Measurements from ENCODE around the gene SMIM26.
"Not testable (repeated sequence)": the region's sequence is repeated elsewhere in the genome, so short reads cannot be mapped to it uniquely, and the experiment has no call there.

SMIM26 gene, protein sequence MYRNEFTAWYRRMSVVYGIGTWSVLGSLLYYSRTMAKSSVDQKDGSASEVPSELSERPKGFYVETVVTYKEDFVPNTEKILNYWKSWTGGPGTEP

GRCh38 chr20:18566892-18567738, at the start of gene SMIM26:
TSS of gene SMIM26 (plus strand) at chr20:18567432. CDS start at chr20:18567479, 47 bp downstream.
- DNase-seq (ENCODE audit: low spot score) = peak; percentile 95

GRCh38 chr20:18522066-18522465, 45.2 kb upstream of the SMIM26 start:
- not testable (repeated sequence) for DNase-seq (ENCODE audit: low spot score)

GRCh38 chr20:18523066-18523465, 44.2 kb upstream of the SMIM26 start:
- DNase-seq (ENCODE audit: low spot score) = no peak

DNA sequence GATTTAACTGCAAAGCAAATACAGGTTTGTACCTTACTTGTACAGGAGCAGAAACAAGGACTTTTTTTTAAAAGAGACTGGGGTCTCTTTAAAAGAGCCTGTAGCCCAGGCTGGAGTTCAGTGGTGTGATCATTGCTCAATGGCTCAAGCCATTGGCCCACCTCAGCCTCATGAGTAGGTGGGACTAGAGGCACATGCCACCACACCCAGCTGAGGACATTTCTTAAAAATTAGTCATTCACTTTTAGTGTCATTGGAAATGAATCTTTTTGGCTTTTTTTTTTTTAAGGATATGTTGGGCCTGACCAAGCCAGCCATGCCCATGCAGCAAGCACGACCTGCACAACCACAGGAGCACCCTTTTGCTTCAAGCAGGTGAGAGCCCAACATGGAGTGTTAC, 42.6 kb upstream of the SMIM26 start:
- no peak for DNase-seq (ENCODE audit: low spot score)

DNA sequence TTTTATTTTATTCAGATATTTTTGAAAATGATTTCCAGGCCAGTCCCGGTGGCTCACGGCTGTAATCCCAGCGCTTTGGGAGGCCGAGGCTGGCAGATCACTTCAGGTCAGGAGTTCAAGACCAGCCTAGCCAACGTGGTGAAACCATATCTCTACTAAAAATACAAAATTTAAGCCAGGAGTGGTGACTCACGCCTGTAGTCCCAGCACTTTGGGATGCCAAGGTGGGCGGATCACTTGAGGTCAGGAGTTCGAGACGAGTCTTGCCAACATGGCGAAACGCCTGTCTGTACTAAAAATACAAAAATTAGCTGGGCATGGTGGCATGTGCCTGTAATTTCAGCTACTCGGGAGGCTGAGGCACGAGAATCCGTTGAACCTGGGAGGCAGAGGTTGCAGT, 40.5 kb upstream of the SMIM26 start:
- not testable (repeated sequence) for DNase-seq (ENCODE audit: low spot score)

GRCh38 chr20:18527339-18527738, 39.9 kb upstream of the SMIM26 start:
- no peak for DNase-seq (ENCODE audit: low spot score)

DNA sequence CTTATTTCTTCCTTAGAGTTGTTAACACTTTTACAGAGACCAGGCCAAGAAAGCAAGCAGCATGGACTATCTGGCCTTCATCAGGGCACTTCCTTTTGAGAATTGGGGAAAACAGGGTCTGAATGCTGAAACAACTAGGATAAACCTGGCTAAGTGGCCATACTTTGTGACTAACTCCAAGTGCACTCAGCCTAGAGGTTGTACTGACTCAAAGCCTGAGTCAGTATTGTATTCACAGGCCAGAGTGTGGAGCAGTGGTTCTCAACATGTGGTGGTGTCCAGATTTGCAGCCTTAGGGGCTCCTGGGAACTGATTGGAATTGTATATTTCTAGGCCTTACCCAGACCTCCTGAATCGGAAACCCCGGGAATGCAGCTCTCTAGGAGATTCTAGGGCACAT, 39.4 kb upstream of the SMIM26 start:
- no peak for DNase-seq (ENCODE audit: low spot score)

- DNase-seq (ENCODE audit: low spot score) = no peak
Measured at GRCh38 chr20:18529041-18529440, 38.2 kb upstream of the SMIM26 start.

DNA sequence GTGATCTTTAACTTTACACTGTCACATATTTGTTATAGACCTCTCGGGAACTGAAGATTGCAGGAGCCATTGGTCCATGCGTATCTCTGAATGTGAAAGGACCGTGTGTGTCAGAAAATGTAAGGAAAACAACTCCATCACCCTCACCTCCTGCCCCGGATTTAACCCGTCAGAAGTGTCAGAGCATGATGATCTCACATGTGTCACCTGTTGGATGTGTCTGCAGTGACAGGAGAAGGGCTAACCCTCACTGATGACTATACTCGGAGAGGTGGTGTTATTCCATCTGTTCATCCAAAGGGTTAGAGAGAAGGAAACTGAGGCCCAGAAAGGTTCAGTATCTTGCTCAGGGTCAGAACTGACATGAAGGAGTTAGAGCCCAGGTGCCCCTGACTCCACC, 34.6 kb upstream of the SMIM26 start:
- DNase-seq (ENCODE audit: low spot score) = no peak

DNA sequence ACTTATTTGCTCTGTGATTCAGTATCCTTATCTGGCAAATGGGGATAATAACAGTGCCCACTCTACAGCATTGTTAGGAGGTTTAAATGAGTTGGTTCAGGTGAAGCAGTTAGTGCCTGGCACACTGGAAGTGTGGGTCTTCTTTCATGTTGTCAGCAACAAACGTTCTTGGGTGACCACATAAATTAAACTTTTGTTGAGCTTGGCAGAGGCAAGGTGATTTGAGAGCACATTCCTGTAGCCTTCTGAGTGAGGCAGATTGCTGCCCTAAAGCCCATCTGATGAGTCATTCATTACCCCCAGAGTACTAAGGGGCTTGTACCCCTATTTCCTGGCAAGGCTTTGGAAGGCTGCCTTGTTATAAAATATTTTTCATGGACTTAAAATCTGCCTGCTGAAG, 33.7 kb upstream of the SMIM26 start:
- no peak for DNase-seq (ENCODE audit: low spot score)

- DNase-seq (ENCODE audit: low spot score) = no peak
Measured at GRCh38 chr20:18533978-18534644, 33.1 kb upstream of the SMIM26 start.

GRCh38 chr20:18537651-18538050, 29.6 kb upstream of the SMIM26 start:
- DNase-seq (ENCODE audit: low spot score) = no peak

DNA sequence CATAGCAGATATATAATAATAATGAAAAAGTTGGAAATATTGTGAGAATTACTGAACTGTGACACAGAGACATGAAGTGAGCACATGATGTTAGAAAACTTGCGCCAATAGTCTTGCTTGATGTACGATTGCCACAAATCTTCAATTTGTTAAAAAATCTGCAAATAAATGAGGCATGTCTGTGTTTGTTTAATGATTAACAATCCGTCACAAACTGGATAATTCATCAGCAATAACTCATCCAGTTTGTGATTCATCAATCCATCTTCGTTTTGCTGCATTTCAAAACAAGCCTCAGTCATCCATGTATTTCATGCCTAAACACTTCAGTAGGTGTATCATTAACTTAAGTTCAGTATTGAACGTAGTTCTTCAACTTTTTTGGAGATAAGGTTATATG, 25.5 kb upstream of the SMIM26 start:
- DNase-seq (ENCODE audit: low spot score) = no peak

GRCh38 chr20:18543216-18543615, 24.0 kb upstream of the SMIM26 start:
- DNase-seq (ENCODE audit: low spot score) = no peak

DNA sequence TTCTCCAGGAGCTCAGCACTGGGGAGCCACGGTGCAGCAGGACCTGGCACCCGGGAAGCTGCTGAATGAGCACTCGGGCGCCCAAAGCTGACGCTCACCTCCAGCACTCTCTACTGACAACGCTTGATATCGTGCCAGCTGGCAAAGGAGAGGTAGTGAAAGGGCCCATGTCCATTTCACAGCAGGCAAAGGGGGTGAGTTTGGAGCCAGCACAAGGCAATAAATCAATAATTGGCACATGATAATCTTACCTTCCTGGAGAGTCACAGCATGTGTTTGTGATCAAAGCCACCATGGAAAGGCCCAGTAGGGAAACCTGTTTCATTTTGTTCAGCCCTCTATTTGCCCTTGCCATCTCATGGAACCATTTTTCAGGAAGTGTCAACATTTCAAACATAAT, 23.3 kb upstream of the SMIM26 start:
- DNase-seq (ENCODE audit: low spot score) = no peak

- no peak for DNase-seq (ENCODE audit: low spot score)
Measured at GRCh38 chr20:18545566-18545965, 21.7 kb upstream of the SMIM26 start.

DNA sequence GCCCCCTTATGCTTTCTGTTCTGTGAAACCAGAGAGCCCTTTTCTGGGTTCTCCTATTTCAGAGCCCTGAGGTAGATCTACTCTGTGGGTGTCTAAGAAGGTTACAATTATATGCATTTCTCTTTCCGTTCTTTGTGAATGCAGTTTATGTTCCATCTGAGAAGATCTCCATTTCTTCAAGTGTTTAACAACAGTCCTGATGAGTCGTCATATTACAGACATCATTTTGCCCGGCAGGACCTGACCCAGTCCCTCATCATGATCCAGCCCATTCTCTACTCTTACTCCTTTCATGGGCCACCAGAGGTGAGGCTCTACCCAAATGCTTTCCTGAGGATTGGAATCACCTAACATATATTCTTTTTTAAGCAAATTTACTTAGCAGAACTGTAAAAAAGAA, 18.8 kb upstream of the SMIM26 start:
- DNase-seq (ENCODE audit: low spot score) = no peak

DNA sequence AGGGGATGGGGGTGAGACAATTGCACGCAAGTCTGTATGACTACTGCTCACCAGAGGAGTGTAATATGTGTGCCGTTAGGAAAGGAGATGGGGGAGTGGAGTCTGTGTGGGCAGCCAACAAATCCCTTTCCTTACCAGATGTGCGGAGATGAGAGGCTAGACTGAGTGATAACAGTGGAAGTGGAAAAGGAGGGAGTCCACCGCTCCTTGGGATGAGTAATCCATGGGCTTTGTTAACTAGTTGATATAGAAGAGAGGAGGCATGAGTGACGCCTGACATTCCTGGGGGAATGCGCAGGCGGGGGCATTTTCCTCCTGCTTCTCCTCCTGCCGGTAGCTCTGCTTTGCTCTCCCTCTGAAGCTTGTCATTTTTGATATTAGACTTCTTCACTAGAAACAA, 13.5 kb upstream of the SMIM26 start:
- no peak for DNase-seq (ENCODE audit: low spot score)

DNA sequence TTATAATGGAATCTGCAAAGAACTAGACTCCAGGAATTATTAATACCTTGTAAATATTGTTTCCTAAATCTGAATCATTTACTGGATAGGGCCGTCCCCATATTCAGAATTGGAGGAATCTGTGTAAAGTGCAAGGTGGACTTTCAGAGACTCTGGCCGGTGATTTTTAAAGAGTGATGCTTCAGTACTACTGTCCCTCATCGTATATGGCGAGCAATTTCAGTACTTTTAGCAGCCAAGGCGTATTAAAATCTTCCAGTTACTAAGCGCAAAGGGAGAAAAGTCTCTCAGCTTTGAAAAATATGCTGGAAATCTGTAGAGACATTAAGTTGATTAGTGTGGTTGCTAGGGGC, 483 bp downstream of the SMIM26 start:
- DNase-seq (ENCODE audit: low spot score) = no peak

DNA sequence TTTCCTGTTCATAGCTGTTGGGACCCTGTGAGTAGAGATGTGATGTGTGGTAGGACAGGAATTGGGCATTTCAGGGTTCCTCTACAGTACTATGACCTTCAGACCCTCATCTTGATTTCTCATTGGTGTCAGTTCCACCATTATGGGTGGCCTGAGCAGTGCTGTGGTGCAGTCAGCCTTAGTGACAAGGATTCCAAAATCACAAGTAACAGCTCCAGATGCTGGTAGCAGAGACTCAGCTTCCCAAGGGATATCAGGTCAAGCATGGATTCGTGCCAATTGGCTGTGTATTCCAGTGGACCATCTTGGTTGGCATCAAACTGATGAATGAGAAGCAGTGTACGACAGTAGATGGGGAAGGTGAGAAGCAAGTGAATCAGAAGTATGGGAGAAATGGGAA, 3.8 kb downstream of the SMIM26 start:
- no peak for DNase-seq (ENCODE audit: low spot score)

DNA sequence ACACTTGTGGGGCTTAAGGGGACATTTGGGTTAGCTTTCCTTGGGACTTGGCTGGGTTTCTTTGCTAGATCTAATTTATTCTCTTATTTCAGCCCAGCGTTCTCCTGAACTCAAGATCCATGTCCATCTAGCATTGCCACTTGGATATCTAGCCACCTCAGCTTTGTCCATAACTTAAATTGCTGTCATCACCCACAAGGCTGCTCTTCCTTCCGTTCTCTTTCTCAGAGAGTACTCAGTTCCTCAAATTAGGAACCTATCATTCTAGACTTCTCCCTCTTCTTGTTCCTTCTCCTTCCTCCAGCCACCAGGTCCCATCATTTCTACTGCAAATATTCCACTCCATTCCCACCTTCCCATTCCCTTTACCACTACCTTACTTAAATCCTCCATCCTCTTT, 4.3 kb downstream of the SMIM26 start:
- no peak for DNase-seq (ENCODE audit: low spot score)

DNA sequence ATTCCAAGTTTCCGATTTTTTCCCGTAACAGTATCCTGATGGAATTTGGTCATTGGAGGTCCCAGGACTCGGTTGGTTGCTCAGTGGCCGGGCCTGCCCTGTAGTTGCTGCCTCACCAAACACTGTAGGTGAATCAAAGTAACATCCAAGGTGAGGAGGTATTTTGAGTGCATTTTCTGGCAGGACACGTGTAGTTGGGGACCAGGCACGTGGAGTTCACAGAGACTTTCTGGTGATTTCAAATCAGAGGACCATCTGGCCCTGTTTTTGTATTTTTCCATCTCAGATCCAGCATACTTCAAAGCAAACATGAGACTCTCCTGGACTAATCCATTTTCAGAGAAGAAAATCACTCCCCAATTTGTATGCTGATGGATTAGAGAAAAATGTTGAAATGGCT, 10.7 kb downstream of the SMIM26 start:
- DNase-seq (ENCODE audit: low spot score) = no peak

- no peak for DNase-seq (ENCODE audit: low spot score)
Measured at GRCh38 chr20:18578581-18578980, 11.3 kb downstream of the SMIM26 start.

DNA sequence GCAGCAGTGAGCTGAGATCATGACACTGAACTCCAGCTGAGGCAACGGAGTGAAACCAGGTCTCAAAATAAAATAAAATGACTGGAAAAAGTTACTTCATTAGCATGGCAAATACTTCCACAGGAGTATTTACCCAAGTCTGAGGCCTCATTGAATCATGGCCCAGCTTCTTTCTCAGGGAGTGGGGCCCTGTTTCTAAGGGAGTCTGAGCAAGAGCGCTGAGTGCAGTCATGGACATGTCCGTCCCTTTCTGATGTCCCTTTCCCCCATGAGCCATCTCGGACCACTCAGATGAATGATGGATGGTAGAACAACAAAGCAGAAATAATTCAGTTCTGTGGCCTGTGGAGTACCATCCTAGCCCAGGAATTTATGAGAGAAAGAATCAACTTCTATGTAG, 12.8 kb downstream of the SMIM26 start:
- no peak for DNase-seq (ENCODE audit: low spot score)

Data from NAMALWA (cell line).